ENCODE measurements around the gene MAPKAP1. TPM values are rescaled to one million over a fixed set of nuclear protein-coding genes. Genes with fewer than 3 reads are reported as not detected.

MAPKAP1 gene
- total and polyA plus RNA-seq, 9 of the 15 experiments (the other 6 are each of a cell fraction or from before 2014, with no cell fraction given) = 2.6 to 82.1 (median 61.1) TPM

DNA sequence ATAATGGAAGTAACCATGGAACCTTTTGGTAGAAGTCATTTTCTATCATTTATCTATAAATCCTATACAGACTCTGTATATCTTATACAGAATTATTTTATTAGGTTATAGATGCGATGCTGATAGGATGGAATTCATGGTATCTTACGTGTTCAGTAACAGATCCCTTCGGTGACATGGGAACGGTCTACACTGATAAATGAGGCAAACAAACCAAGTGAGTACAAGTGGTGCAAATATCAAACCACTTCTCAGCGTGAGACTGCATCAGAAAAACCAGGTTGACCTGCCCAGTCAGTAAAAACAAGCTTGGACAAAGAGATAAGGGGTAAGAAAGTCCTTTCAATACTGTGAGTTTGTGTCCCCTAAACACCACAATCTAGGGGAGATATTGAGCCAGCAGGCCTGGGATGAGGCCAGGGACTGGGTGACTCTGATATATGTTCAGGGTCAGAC lies 229.9 kb downstream of the MAPKAP1 start (continued):
- TF ChIP-seq SAP30 (IDR thresholded peaks at IDR 0.05; ENCODE audit: borderline replicate concordance, insufficient read depth, low read depth, low read length, poor library complexity, severe bottlenecking) = no peak
- TF ChIP-seq TCFL5 (CRISPR knock-in tag; conservative IDR thresholded peaks at IDR 0.05) = no peak
- TF ChIP-seq HNRNPUL1 (IDR thresholded peaks at IDR 0.05; ENCODE audit: low read length) = no peak
- TF ChIP-seq XRCC5 (IDR thresholded peaks at IDR 0.05; ENCODE audit: low read depth, low read length) = no peak
- no peak for TF ChIP-seq MAFF (IDR thresholded peaks at IDR 0.05; ENCODE audit: low read length)
- peak; percentile 93 for TF ChIP-seq NFIC (IDR thresholded peaks at IDR 0.05)
- TF ChIP-seq, protein P1, sequence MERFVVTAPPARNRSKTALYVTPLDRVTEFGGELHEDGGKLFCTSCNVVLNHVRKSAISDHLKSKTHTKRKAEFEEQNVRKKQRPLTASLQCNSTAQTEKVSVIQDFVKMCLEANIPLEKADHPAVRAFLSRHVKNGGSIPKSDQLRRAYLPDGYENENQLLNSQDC (CRISPR knock-in tag; IDR thresholded peaks at IDR 0.05) = no peak
- no peak for TF ChIP-seq MEF2A (IDR thresholded peaks at IDR 0.05; ENCODE audit: control insufficient read depth, low read depth, low read length)
- TF ChIP-seq, protein P2, sequence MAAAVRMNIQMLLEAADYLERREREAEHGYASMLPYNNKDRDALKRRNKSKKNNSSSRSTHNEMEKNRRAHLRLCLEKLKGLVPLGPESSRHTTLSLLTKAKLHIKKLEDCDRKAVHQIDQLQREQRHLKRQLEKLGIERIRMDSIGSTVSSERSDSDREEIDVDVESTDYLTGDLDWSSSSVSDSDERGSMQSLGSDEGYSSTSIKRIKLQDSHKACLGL (CRISPR knock-in tag; IDR thresholded peaks at IDR 0.05; ENCODE audit: borderline replicate concordance, poor library complexity, severe bottlenecking) = no peak
- TF ChIP-seq LEF1 (IDR thresholded peaks at IDR 0.05) = no peak
- TF ChIP-seq ZBTB12 (CRISPR knock-in tag; IDR thresholded peaks at IDR 0.05) = no peak
- no peak for TF ChIP-seq E2F3 (CRISPR knock-in tag; IDR thresholded peaks at IDR 0.05)
- no peak for TF ChIP-seq CEBPB (tag; IDR thresholded peaks at IDR 0.05)
- TF ChIP-seq SRF (CRISPR knock-in tag; IDR thresholded peaks at IDR 0.05) = no peak
- TF ChIP-seq FUS (optimal IDR thresholded peaks at IDR 0.05; ENCODE audit: low read depth, low read length) = no peak
- TF ChIP-seq, protein P3, sequence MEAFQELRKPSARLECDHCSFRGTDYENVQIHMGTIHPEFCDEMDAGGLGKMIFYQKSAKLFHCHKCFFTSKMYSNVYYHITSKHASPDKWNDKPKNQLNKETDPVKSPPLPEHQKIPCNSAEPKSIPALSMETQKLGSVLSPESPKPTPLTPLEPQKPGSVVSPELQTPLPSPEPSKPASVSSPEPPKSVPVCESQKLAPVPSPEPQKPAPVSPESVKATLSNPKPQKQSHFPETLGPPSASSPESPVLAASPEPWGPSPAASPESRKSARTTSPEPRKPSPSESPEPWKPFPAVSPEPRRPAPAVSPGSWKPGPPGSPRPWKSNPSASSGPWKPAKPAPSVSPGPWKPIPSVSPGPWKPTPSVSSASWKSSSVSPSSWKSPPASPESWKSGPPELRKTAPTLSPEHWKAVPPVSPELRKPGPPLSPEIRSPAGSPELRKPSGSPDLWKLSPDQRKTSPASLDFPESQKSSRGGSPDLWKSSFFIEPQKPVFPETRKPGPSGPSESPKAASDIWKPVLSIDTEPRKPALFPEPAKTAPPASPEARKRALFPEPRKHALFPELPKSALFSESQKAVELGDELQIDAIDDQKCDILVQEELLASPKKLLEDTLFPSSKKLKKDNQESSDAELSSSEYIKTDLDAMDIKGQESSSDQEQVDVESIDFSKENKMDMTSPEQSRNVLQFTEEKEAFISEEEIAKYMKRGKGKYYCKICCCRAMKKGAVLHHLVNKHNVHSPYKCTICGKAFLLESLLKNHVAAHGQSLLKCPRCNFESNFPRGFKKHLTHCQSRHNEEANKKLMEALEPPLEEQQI (IDR thresholded peaks at IDR 0.05) = peak; percentile 75
- TF ChIP-seq RHOXF2B (CRISPR knock-in tag; conservative IDR thresholded peaks at IDR 0.05) = no peak
- 0 out of 2 replicates have a peak, but pooled peaks have one; percentile 51 for TF ChIP-seq ZNF766 (CRISPR knock-in tag; conservative IDR thresholded peaks at IDR 0.05)
- TF ChIP-seq NONO (IDR thresholded peaks at IDR 0.05; ENCODE audit: low read depth in 2 of 2, low read length in 1 of 2) = no peak
- TF ChIP-seq YBX1 (IDR thresholded peaks at IDR 0.05) = no peak
- no peak for TF ChIP-seq ZNF696 (CRISPR knock-in tag; conservative IDR thresholded peaks at IDR 0.05)
- TF ChIP-seq, protein P4, sequence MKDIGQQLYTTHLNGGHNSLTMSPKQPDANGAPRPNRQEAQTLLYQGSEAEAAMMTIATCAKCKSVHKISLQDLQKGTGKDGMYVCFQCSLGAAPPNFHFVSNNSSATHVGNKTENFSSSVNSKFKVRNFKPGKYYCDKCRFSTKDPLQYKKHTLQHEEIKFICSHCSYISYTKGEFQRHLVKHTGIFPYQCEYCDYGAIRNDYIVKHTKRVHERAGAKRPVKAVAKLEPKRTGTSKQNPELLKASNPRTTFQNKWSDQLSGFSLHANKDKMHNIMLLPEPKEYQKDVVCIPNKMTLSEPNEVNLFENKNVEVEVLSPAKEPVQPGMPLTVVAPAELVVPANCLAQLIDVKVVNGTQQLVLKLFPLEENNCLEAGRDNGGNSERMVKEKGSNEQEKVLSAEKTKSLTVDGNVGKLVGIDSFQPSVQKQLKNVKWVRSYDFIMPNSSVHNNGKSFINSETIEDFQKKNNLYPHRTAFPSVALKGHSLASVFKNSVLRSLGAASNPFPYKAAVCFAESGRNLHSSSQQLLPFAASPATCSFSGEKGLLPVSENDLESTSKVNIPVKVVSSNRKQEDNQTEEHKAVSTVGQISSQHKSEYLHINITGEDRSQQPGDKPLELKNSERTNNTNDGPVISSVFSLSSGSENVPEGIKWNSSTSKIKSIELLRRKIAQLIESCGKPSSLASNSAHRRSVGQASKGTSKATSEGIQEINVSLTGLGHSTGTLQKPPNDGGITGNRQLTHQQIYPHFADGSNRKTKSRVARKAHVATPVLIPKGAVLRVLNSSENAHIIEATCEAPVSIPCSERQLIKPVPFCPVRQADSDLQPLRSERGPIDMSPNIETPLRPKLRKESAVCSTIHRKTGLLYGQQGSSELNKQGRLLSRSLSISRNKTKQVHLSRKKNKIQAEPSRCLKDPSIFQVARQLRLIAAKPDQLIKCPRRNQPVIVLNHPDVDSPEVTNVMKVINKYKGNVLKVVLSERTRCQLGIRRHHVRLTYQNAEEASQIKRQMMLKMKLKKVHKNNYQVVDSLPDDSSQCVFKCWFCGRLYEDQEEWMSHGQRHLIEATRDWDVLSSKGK (CRISPR knock-in tag; IDR thresholded peaks at IDR 0.05) = no peak

Data from K562 (cell line).